Activated T-cell treated with anti-CD3 and anti-CD28 coated beads for 1 hour (primary cell): ENCODE data around the gene LENG9.
"Not testable (repeated sequence)": the region's sequence is repeated elsewhere in the genome, so short reads cannot be mapped to it uniquely, and the experiment has no call there.

Experiments
- DNase-seq: peaks from one replicate; pipeline ENCODE4 v3.0.0-alpha.2; 2020; ENCODE audit warnings: low read depth

The LENG9 gene

DNA sequence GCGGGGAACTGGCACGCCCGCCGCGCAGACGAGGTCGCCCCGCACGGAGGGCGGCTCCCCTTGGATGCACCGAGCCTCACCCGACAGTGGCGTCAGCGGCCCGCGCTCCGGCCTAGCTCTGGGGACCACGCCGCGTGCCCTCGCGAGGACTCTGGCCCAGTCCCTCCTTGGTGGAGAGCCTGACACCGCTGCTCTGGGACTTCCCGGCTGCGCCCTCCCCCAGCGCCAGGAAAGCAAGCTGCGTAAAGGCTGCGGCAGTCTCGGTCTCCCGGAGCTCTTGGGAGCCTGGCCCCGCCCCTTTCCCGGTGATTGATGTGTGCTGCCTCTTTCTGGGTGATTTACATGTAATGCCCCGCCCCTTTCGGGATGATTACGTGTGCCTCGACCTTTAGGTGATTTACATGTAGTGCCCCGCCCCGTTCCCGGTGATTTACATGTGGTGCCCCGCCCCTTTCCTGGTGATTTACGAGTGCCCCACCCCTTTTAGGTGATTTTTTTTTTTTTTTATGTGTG is at the start of gene LENG9:
Gene LENG9, minus strand, starts transcription at position 248 of the 513 bp plus-strand sequence. CDS start 252 bp downstream, outside the sequence.
- DNase-seq: peak; percentile 87

DNA sequence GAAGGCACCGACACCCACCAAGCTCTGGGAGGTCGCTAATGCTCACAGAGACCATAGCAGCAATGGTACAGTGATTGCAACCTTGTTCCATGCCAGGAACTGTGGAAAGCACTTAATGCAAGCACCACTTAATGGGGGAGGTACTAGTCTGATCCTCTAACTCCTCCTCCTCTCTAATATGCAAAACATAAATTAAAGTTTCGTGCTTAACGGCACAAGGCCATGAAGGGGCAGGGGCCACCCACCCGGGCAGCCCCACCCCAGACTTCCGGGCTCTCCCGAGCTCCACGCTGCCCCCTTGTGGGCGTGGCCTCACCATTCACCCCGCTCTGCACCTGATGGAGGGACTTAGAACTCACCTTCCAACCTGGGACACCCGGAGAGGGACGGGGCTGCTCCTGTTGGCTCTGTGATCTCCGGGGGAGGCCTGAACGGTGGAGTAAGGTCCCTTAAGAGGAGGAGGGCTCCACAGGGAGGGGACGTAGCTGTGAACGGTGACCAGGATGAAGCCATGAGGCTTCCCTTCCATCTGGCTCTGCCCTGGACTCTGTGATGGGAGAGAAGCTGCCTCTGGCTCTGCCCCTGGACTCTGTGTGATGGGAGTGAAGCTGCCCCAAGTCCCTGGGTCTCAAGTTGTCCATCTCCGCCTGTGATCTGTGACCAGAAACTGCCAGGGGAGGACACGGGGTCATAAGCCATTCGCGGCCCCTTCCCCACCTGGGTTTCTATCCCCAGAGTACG is 45.8 kb upstream of the LENG9 start:
- DNase-seq: not testable (repeated sequence)

DNA sequence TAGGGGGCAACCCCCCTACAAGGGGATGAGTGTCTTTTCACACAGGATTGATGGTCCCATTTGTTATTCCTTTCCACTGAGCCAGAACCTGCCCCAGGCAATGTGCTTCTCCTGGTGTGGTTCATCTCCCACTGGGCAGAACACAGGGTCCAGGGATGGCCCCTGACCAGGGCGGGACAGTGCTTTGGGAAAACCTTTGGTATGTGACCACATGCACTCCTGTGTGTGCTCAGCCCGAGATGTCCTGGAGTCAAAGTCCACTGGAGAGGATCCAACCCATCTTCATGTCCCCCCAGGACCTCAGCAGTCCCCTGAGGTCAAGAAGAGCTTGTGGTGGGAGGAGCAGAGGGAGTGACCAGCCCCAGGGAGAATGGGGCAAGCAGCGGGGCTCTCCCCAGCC is 44.9 kb upstream of the LENG9 start:
- not testable (repeated sequence) for DNase-seq

DNA sequence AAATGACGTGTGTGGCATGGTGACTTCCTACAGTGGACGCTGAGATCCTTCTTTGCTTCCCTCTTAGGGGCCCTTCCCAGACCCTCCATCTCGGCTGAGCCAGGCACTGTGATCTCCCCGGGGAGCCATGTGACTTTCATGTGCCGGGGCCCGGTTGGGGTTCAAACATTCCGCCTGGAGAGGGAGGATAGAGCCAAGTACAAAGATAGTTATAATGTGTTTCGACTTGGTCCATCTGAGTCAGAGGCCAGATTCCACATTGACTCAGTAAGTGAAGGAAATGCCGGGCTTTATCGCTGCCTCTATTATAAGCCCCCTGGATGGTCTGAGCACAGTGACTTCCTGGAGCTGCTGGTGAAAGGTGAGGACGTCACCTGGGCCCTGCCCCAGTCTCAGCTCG is 44.2 kb upstream of the LENG9 start:
- DNase-seq: no peak

DNA sequence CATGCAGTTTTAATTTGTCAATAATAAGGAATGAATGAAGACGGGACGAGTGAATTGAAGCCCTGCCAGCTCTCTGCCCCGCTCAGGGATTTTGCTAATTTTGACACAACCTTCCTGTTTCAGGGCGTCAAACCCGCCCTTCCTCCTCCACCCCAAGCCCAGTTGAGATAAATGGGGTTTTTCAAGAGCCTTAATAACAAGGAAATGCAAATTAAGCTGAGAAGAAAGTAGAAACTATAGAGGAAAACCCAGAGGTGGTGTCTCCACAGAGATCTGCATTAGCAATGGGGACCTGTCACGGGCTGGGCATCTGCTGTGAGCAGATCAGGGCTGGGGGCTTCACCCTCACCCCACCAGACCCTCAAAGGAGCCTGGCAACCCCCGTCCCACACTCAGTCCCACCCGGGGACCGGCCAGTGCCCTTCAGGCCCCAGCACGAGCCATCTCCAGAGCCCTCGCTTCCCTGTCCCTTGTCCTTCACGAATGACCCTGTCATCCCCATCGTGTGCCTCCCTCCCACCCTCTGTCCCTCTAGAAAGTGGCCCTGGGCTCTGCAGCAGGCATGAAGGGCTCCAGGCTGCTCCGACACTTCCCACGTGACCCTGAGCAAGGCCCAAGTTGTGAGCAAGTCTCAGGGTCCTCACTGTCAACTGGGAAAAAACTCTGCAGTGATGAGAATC is 43.6 kb upstream of the LENG9 start:
- not testable (repeated sequence) for DNase-seq

DNA sequence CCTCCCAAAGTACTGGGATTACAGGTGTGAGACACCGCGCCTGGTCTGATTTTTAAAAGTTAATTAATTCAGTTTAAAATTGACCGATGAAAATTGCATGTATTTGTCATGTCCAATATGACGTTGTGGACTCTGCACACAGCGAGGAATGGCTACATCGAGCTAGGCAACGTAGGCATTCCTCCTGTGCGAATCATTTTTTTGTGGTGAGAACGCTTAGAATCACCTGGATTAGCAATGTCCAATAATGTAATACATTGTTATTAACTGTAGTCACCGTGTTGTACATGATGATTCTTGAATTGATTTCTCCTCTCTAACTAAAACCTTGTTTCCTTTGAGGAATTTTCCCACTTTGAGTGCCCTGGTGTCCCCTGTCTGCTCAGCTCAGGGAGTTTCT is 42.5 kb upstream of the LENG9 start:
- no peak for DNase-seq

DNA sequence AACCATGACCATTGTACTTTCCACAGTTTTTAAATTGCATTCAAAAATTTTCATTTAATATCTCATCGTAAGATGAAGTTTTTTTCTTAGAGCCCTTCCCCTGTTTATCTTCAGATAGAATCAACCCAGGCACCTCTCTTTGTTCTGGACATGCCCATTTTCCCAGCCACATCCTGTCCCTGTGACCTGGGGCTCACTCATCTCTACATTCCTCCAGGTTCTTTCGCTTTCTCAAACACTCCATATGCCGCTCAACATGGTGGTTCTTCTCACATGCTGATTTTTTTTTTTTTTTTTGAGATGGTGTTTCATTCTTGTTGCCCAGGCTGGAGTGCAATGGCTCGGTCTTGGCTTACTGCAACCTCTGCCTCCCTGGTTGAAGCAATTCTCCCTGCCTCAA is 42.0 kb upstream of the LENG9 start:
- not testable (repeated sequence) for DNase-seq

DNA sequence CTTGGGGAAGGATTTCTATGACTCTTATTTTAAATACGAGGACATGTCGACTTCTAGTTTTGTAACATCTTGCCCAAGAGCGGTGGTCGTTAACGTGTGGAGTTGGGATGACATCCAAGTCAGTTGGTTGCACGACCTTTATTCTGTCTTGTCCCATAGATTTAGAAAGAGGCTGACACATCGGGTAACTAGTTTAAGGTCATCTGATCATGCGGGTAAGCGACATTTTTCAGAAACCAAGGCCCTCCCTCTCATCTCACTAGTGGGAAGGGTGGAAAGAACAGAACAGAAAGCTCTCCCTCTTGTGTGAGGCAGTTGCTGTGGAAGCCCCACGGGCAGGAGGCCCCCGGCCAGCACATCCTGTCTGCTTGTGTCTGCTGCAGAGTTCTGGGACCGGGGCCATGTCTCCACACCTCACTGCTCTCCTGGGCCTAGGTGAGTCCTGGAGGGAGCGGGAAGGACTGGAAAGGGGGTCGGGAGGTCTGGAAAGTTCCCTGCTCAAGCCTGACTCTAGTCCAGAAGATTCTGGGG is 39.0 kb upstream of the LENG9 start, which contains the start of gene LAIR2:
Gene LAIR2, plus strand, starts transcription at position 314 of the 531 bp plus-strand sequence. Its CDS starts 88 bp downstream, at position 402.
- DNase-seq: no peak

DNA sequence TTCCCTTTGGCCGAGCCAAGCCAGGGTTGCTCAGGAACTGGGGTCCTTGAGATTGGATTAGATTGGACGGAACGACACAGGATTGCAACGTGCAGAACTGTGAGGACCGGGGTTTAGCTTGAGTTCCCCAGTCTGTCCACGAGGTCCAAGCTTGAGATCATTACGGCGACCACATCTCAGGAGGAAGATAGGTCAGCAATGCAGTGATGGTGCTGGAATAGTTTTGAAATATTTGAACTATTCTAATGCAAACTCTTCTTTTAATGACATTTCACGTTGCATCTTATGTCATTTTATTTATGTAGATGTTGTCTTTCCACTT is 34.8 kb upstream of the LENG9 start:
- DNase-seq: not testable (repeated sequence)

DNA sequence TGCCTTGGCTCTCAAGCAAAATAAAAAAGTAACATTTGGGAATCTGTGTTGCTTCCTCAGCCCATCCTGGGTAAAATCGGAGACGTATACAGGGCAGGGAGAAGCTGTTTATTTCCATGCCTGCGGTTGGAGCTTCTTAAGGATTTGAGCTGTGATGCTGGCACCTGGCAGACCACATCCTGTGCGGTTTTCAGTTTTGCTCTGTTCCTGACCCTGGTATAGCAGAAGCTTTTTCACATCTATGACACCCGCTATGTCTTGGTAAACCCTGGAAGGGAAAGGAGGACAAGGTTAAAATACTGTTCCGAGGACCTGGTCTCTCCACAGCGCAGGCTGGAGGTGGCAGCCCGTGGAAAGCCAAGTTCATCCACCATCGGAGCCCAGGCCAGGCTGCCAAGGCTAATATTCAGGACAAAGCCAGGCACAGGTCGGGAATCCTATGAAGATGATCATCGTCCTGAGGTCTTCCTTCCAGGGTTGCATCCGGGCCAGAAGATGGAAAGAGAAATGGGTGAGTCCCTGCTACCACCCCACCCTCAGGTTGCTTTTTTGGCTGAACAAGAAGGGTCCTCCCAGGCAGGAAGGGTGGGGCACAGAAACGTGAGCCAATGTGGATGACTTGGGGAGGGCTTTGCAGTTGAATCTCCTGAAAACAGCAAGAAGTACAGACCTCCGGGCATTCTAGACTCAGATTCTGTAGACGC is 34.3 kb upstream of the LENG9 start:
- DNase-seq: not testable (repeated sequence)

DNA sequence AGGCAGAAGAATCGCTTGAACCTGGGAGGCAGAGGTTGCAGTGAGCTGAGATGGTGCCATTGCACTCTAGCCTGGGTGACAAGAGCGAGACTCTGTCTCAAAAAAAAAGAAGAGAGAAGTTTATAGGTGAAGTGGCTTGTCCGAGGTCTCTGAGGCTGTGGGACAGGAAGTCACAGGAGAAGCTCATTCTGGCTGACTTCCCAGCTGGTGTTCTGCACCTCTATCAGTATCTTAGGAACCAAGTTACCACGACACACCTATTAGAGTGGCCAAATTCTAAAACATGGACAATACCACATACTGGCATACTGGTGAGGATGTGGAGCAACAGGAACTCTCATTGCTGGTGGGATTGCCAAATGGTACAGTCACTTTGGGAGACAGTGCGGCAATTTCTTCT is 31.7 kb upstream of the LENG9 start:
- DNase-seq: not testable (repeated sequence)

DNA sequence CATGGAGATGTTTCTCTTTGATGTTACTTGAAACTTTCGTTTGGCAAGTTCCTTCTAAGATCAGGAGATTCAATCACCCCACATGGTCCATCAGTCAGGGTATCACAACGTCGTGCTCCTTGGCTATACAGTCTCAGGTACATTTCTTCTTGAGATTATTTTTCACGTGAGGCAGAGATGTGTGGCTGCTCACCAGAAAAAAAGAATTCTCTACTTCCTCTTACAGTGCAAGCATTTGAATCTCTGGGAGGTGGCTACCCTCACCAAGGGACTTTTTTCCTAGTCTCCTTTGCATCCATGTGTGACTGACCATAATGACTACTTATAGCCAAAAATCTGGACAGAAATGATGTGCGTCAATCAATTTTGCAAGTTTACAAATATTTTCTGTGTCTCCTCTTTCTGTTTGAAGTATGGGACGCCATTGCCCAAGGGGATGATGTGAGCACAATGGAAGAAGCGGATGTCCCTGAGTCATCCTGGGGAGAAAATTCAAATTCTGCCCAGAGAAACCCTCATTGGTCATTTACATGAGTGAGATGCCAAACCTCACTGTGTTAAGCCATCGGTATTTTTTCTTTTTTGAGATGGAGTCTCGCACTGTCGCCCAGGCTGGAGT is 30.5 kb upstream of the LENG9 start:
- DNase-seq: no peak

DNA sequence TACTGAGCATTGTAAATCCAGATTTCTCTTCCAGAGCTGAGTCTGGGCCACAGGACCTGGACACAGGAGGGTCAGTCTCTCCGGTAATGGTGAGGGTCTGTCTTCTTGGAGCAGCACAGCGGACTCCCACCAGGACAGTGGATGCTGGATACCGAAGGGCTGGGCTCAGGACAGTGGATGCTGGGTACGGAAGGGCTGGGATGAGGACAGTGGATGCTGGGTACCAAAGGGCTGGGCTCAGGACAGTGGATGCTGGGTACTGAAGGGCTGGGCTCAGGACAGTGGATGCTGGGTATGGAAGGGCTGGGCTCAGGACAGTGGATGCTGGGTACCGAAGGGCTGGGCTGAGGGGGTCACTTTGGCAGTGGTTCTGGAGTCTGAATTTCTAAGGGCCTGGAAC is 29.5 kb upstream of the LENG9 start:
- DNase-seq: not testable (repeated sequence)

DNA sequence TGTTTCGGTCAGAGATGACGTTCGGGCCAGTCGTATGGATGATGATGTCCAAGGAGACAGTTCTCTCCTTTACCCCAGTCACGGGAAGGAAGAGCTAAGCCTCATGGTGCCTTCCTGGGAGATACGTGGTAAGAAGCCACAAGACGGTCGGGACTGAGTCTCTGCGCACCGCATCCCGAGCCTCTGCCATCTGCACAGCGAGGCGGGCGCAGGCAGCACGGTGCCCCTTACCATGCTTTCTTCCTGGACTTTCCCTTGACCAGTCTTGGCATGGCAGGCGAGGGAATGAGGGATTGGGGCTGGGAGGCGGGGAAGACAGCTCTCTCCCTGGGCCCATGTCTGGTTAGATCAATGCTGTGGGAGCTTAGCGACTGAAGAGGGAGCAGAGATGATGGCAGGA is 29.0 kb upstream of the LENG9 start:
- DNase-seq: no peak

DNA sequence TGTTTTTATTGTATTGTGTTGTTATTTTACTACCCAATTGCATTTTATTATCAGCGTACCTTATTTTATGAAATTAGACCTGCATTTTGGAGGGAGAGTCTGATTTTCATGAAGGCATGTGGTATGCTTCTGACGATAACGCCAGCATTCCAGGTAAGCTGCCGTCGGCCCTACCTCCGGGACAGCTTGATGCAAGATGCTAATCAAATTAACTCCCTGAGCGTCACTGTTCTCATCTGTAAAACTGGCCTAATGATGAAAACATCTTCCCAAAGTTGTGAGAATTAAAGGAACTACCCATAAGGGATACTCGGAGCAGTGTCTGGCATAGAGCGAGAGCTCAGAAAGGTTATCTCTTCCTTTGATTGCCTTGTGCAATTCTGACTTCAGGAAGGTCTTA is 26.2 kb upstream of the LENG9 start:
- DNase-seq: no peak

DNA sequence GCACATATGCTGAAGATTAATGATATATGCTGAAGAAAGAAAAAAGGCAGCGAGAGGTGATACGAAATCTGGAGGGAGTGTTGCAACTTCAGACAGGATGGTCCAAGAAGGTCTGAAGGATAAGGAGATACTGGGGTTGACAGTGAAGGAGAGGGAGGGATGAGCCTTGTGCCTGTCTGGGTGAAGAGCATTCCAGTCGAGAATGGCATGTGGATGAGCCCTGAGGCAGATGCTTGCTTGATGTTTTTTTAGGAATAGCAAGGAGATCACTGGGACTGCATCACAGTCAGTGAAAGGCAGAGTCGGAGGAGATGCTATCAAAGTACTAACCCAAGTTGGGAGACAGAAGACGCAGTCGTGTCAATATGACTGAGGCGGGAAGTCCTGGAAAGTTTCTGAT is 25.8 kb upstream of the LENG9 start:
- no peak for DNase-seq

DNA sequence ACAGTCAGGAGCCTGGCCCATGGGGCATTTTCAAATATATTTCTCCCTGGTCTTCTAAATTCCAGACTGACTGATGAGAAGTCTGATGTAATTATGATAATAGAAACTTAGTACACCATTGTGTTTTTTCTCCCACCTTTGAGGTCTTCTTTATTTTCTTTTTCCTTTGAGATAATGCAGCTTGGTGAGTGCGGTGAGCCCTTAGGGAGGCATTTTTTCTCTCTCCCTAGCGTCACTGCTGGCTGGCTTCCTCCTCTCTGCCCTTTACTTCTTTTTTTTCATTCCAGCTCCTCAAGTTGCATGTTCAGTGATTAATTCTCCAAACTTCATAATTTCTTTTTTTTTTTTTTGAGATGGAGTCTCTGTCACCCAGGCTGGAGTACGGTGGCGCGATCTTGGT is 22.3 kb upstream of the LENG9 start:
- DNase-seq: no peak

DNA sequence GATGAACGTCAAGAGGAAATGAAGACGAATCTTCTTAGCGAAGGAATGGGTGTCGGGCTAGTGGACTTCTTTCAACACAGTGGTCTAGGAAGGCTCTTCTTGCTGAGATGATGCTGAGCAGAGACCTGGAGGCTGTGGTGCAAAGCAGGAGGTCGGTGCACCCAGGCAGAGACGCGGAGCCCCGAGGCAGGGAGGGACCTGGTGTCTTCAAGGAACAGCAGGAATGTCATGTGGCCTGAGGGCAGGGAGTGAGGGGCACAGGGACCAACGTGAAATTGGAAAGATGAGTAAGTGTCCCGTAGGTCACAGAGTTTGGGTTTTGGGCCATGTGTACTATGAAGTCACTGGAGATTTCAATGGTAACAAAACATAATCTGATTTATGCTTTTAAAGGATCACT is 20.9 kb upstream of the LENG9 start:
- DNase-seq: no peak

DNA sequence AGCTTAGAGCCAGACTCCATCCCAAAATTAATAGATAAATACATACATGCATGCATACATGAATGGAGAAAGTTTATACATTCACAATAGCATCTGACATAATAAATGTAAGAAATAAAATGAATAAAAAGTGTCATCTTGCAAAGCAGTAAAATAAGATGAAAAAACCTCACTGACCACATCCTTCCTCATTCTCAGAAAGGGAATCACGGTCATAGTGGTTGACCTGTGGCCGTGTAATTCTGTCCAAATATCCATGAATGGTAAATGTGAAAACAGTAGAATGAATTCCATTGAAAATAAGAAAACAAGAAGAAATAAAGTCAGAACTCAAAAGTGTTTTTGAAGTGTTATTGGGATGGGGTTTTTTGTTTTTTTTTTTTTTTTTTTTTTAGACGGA is 19.3 kb upstream of the LENG9 start:
- no peak for DNase-seq

DNA sequence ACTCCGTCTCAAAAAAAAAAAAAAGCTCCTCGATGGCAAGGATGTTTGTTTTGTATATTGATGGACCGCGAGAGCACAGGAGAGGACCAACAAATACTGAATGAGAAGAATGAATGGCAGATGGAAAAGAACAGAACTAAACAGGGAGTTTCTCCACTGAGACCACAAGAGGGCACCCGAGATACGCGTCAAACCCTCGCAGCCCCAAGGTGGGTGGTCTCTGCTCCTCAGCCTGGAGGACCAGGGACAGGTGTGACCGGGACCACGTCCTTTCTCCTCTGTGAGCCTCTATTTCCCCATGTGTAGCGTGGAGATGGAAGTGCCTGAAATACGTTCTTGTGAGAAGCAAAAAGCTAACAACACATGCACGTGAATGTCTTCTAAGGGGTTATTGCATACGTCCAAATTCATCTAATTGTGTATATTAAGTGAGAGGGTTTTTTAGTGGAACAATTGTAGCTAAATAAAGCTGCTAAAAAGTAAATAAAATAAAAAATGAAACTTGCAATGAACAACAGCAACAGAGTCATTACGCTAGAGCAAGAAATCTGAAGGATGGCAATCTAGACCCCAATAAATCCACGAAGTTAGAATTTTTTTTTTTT is 17.9 kb upstream of the LENG9 start:
- no peak for DNase-seq

DNA sequence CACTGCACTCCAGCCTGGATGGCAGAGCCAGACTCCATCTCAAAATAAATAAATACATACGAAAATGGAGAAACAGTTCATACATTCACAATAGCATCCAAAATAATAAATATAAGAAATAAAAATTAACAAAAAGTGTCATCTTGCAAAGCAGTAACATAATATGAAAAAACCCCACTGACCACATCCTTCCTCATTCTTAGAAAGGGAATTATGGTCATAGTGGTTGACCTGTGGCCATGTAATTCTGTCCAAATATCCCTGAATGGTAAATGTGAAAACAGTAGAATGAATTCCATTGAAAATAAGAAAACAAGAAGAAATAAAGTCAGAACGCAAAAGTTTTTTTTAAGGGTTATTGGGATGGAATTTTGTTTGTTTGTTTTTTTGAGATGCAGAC is 16.5 kb upstream of the LENG9 start:
- DNase-seq: no peak
